Measurements from ENCODE around the gene SLC37A4.
"Not testable (repeated sequence)": the region's sequence is repeated elsewhere in the genome, so short reads cannot be mapped to it uniquely, and the experiment has no call there.

Gene SLC37A4
- 10.3 to 17.2 (median 13.5) reads per million in 4 donors for total RNA-seq

DNA sequence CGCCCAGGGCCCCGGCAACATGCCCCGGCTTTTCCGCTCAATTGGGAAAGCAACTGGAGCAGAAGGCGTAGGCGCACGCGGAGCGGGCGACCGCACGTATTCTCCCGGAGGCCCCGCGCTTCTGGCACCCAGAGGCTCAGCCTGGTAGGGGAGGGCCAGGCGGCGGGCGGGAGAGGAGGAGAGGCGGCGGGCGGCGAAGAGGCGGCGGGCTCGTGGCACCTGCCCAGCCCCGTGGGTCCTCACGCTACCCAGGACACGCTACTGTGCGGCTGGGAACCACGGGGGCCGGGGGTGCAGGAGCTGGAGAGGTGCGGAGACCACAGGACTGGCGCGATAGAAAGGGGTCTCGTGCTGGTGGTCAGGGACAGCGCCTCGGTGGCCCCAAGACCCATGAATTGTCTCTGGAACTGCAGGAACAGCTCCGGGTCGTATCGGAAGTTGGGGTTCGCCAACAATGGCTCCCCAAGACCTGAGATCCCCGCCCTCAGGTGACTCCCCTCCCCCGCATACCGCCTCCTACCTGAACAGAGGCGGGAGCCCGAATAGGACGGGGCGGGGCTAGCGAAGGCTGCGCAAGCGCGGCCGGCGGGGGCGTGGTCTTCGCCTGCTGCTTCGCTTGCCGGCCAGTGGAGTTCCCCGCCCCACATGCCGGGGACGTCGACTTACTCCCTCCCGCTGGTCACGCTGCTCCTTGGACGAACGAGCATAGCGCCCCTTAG, at the start of gene SLC37A4:
Gene SLC37A4 (minus strand): TSS at position 549 of the 719 bp plus-strand sequence.
- DNase-seq, result peak; percentile 98 to 99 (median 99)

DNA sequence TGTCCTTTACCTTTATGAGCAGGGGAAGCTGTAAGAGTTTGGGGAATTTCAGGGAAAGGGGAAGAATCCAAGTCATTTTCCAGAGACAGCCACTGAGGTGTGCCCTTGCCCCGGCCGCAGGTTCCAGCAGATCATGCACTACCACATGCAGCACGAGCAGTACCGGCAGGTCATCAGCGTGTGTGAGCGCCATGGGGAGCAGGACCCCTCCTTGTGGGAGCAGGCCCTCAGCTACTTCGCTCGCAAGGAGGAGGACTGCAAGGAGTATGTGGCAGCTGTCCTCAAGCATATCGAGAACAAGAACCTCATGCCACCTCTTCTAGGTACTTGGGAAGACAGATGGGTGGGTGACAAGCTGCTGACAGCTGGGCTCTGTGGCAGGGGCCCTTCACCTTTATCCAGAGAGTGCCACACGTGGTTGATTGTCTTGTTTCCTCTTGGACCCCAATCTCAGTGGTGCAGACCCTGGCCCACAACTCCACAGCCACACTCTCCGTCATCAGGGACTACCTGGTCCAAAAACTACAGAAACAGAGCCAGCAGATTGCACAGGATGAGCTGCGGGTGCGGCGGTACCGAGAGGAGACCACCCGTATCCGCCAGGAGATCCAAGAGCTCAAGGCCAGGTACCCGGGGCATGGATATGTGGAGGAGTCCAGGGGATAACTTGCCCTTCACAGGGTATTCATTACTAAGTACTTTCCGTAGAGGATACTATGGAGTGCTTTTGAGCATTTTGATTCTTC, 48.2 kb upstream of the SLC37A4 start:
- DNase-seq, result no peak

DNA sequence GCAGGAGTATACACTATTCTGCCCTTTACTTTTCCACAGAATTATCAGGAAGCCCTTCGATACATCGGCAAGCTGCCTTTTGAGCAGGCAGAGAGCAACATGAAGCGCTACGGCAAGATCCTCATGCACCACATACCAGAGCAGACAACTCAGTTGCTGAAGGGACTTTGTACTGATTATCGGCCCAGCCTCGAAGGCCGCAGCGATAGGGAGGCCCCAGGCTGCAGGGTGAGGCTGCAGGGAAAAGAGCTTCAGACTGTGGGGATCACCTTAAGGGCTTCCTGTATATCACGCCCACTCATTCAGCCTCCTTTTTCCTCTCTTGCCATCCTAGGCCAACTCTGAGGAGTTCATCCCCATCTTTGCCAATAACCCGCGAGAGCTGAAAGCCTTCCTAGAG, 47.2 kb upstream of the SLC37A4 start:
- no peak for DNase-seq

DNA sequence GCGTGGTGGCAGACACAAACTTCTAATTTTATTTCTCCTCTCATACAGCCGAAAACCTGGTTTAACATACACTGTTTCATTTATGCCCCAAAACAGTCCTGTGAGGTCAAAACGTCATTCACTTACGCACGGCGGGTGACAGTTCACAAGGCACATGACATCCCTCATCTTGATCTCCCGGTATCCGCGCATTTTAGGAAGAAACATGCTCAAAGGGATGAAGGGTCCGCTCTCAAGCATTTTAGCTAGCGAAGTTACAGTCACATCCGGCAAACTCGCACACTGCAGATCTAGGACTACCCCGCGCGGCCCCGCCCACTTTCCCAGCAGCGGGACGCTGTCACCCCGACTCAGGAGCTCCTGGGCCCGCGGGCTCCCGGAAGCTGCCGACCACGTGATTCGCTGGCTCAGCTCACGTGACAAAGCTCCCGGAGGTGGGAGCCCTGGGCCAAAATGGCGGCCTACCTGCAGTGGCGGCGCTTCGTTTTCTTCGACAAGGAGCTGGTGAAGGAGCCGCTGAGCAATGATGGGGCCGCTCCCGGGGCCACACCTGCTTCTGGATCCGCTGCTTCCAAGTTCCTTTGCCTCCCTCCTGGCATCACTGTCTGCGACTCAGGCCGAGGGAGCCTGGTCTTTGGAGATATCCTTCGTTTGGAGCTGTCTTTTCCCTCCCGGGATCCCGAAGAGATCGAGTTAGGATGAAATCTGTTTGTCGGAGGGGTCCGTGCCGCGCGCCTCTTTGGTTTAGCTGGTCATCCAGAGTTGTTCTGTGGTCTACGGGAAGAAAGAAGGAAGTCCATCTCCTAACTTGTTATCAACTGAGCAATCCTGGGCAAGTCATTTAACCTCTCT, 36.9 kb upstream of the SLC37A4 start, which contains the start of gene VPS11:
Gene VPS11 (plus strand): TSS at position 448 of the 852 bp plus-strand sequence. CDS start 6 bp downstream, at position 454.
- peak; percentile 98 to 99 (median 98) for DNase-seq

GRCh38 chr11:119065369-119065768, 34.7 kb upstream of the SLC37A4 start:
- DNase-seq, result peak in 1 of 5 donors; percentile 71

DNA sequence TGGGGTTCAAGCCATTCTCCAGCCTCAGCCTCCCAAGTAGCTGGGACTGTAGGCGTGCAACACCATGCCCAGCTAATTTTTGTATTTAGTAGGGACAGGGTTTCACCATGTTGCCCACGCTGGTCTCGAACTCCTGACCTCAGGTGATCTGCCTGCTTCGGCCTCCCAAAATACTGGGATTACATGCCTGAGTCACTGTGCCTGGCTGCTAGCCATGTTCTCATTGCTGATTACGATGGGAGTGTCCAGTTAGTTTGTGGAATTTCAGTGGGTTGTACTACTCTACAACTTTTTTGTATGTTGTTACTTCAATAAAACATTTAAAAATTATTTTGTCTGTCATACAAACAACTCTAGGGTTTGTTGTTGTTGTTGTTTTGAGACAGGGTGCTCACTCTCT, 32.1 kb upstream of the SLC37A4 start:
- no peak for DNase-seq

- DNase-seq, result no peak
Observed at GRCh38 chr11:119061256-119061655, 30.6 kb upstream of the SLC37A4 start.

DNA sequence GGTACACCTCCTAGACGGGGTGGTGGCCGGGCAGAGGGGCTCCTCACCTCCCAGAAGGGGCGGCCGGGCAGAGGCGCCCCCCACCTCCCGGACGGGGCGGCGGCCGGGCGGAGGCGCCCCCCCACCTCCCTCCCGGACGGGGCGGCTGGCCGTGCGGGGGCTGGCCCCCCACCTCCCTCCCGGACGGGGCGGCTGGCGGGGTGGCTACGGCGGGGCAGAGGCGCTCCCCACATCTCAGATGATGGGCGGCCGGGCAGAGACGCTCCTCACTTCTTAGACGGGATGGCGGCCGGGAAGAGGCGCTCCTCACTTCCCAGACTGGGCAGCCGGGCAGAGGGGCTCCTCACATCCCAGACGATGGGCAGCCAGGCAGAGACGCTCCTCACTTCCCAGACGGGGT, 28.5 kb upstream of the SLC37A4 start:
- DNase-seq, result not testable (repeated sequence)

DNA sequence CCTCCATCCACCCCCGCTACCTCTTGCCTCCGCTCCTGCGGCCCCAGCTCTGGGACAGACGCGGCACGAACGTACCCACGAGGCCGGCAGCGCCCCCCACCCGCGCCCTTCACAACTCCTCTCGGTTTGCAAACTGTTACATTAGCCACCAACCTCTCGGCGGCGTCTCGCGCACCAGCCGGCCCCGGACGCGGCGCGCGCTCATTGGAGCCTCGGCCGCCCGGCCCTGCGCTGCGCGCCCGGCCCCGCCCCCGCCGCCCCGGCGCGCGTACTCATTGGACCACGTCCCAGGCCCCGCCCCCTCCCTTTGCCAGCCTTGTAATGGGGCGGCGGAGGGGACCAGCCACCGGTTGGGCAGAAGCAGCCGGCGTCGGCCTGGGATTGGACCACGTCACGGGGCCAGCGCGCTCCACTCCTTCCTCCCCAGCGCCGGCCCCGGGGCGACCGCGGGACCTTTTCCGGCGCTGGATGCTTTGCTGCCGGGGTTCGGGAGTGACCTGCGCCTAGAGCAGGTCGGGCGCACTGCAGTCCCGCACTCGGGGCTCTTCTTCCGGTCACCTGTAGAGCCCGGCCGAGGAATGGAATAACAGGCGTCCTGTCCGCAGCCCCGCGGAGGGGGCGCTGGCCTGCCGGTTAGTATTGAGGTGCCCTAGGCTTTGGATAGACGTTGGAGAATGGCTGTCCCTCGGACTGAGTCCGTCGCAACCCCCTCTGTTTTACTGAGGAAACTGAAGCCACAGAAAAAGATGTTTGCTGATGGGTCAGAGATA, 26.5 kb upstream of the SLC37A4 start, which contains the start of gene HYOU1:
Gene HYOU1 (minus strand): TSS at position 206 of the 770 bp plus-strand sequence. CDS start 1,045 bp downstream, outside the sequence.
- peak; percentile 97 to 99 (median 98) for DNase-seq

DNA sequence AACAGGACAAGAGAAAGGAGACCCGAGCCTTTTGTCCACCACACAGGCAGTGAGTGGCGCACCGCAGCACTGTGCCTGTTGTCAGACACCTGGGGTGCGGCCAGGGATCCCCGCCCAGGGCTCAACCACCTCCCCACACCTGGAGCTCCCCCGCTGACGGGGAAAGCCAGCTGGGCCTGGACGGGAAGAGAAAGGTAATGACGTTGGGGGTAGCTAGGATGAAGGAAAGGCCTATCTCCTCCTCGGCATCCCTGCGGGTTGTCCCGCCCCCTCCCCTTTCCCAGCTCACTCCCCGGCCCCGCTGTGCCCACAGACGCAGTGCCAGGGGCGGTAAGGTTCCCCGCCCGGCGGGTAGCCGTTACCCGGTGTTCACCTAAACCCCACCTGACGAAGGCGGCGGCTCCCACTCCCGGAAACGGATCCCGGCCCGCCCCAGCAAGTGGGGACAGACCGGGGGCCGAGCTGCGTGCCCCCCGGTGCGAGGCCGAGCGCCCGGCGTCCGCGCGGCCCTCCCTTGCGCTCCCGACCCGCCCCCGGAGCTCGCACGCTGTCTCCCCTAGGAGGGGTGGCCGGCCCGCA, 25.8 kb upstream of the SLC37A4 start:
- DNase-seq, result peak; percentile 29 to 50 (median 39)

- DNase-seq, result peak in 1 of 5 donors; percentile 41
Observed at GRCh38 chr11:119055901-119056300, 25.2 kb upstream of the SLC37A4 start.

- DNase-seq, result no peak
Observed at GRCh38 chr11:119054418-119054817, 23.7 kb upstream of the SLC37A4 start.

- DNase-seq, result no peak
Observed at GRCh38 chr11:119052163-119052814, 21.6 kb upstream of the SLC37A4 start.

DNA sequence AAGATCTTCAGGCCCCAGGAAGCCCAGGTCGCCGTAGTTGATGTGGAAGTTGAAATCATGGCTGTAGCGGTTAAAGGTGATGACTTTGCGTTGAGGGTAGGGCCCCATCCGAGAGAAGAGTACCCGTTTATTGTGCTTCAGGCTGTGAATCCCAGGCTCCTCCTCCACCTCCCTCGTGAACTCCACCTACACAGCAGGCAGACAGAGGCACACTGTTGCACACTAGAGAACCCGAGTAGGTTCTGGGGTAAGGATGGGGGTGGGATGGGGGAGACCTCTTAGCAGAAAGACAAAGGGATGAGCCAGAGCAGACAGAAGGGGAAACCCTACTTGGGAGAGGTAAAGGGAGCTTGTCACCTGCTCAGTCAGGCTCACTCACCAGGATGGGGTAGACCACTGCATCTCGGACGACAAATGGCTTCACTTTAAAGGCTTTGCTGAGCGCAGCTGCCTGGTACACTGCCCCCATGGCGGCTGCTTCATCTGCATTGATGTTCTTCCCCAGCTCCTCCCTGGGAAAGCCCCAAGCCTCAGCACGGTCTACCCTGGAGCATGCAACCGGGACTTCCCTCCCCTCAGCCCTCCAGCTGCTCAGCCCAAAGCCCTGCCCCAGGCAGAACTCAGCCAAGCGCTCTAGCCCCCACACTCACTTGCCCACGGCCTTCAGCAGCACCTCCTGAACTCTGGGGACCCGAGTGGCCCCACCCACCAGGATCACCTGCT, 20.9 kb upstream of the SLC37A4 start:
- no peak for DNase-seq

DNA sequence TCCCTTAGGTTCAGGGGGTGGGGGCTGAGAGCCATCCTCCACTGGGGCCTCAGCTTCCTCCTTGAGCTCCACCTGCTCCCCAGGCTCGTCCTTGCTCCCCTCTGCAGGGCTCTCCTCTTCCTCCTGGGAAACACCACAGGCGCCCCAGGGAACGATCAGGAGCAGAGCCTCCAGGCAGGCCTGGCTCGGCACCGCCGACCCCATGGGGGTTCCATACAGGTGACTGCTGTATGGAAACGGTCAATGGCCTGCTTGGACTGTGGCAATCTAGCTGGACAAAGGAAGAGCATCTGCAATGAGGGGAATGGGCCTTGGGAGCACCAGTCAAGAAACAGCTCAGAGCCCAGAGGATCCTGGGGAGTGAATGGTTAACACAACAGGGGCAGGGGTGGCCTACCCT, 18.4 kb upstream of the SLC37A4 start:
- no peak for DNase-seq

DNA sequence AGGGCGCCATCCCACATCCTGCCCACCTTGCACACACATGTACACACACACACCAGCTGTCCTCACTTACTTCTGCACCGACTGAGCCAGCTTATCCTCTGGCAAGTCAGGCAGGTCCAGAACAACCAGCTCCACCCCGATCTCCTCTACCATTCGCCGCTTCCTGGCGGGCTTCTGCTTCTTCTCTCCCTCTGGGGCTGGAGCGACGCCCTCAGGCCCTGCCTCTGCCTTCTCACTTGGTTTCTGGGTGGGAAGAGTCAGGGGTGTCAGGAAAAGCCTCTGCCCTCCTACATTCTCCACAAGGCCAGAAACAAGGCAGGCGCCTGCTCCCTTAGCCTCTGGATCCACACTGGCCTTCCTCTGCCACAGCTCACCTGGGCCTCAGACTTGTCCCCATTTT, 18.0 kb upstream of the SLC37A4 start:
- no peak for DNase-seq

GRCh38 chr11:119047205-119047604, 16.5 kb upstream of the SLC37A4 start:
- no peak for DNase-seq

DNA sequence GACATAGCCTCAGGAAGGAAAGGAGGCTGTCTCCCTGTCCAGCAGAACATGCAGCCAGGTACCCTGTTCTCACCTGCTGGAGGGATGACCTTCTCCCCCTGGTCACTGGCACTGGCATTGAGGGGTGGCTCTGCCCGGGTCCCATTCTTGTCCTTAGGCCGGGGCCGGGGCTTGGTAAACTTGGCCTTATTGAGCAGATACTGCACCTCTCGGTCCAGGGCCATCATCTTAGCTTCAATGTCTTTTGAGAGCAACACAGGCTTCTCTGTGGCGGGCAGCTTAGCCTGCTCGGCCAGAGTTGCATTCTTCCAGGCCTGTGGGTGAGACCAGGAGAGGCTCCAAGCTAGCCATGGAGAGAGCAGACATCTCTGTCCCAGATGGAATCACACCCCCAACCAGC, 15.8 kb upstream of the SLC37A4 start:
- DNase-seq, result no peak

GRCh38 chr11:119044708-119045107, 14.0 kb upstream of the SLC37A4 start:
- DNase-seq, result no peak

DNA sequence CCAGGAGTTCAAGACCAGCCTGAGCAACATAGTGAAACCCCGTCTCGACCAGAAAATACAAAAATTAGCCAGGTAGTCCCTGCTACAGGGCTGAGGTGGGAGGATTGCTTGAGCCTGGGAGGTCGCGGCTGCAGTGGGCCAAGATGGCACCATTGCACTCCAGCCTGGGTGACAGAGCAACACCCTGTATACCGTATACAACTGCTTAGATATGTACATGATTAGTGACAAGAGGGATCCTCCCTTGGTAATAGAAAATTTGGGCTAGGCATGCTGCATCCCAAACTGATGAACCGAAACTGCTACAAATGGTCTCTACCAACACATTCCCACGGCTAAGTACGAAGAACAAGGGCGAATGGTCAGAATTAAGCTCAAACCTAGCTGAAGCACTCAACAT, 12.2 kb upstream of the SLC37A4 start:
- DNase-seq, result no peak

Data from T-helper 1 cell (primary cell).